Brain microvascular endothelial cell (primary cell): ENCODE data around the gene LEMD1.

Experiments
- DNase-seq: peaks from one replicate; pipeline ENCODE4 v3.0.0-alpha.2; 2020
- H3K27ac ChIP-seq: fragments of 250-450 bp; sonication (Bioruptor Pico); 2 replicates; pipeline ENCODE4 v1.5.1; 2020; ENCODE audit warnings: mild to moderate bottlenecking, moderate library complexity
- H3K27me3 ChIP-seq: fragments of 250-450 bp; sonication (Bioruptor Pico); replicated peaks from 2 replicates; pipeline ENCODE4 v1.5.1; 2020; ENCODE audit warnings: mild to moderate bottlenecking
- H3K36me3 ChIP-seq: fragments of 250-450 bp; sonication (Bioruptor Pico); replicated peaks from 2 replicates; pipeline ENCODE4 v1.5.1; 2020; ENCODE audit warnings: mild to moderate bottlenecking
- H3K4me3 ChIP-seq: 2 replicates; pipeline ENCODE4 v1.5.1; 2011; ENCODE audit warnings: low read depth, mild to moderate bottlenecking, control low read depth, low read length, moderate library complexity
- CTCF ChIP-seq: IDR thresholded peaks from 2 replicates; pipeline ENCODE4 v1.5.1; 2011; ENCODE audit warnings: low read depth, mild to moderate bottlenecking, moderate library complexity, low read length, control low read depth, inconsistent platforms; ENCODE audit errors: missing control alignments
- in situ Hi-C: cut with HindIII; loops from 2 replicates; pipeline ENCODE4 v1.10.0; 2017; ENCODE audit warnings: low sequenced_read_pairs, low pct_ligation_motif_present

The LEMD1 gene

GRCh38 chr1:205382561-205382960 lies 39.3 kb downstream of the LEMD1 start:
- TF ChIP-seq CTCF, result no peak
- DNase-seq, result no peak
- in situ Hi-C loops, result no loop called here
- Histone ChIP-seq H3K27me3 (no peaks in the 10 kb centered on the region), H3K4me3 (no peak overlapping the region), H3K36me3 (no peaks in the 10 kb centered on the region), H3K27ac (no peak overlapping the region)

- Histone ChIP-seq H3K27me3 (no peaks in the 10 kb centered on the region), H3K4me3 (no peak overlapping the region), H3K27ac (no peak overlapping the region), H3K36me3 (no peaks in the 10 kb centered on the region)
- DNase-seq, result no peak
- in situ Hi-C loops, result no loop called here
- TF ChIP-seq CTCF, result no peak
These were observed 40.6 kb downstream of the LEMD1 start for GRCh38 chr1:205381305-205381704.

DNA sequence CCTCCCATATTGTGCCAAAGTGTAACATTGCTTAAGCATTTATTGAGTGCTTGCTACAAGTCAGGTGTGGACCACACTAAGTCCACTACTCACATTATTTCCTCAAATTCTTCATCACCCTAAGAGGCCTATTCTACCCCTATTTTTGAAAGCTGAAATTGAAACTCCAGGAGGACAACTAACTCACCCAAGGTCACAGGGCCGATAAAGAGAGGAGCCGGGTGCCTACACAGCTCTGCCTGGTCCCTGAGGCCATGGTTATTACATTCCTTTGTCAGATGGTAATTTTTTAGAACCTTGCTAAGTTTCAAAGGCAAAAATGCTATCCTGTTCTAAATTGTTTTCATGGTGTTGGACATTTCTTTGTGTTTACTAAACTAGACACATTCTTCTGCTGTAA lies 41.0 kb downstream of the LEMD1 start:
- no peaks in the 10 kb centered on the region for H3K36me3 ChIP-seq
- no peak overlapping the region for H3K27ac ChIP-seq
- DNase-seq, result no peak
- TF ChIP-seq CTCF, result no peak
- no peaks in the 10 kb centered on the region for H3K27me3 ChIP-seq
- in situ Hi-C loops, result no loop called here
- no peak overlapping the region for H3K4me3 ChIP-seq

- H3K4me3 ChIP-seq, result no peak overlapping the region
- TF ChIP-seq CTCF, result no peak
- H3K27ac ChIP-seq, result no peak overlapping the region
- H3K36me3 ChIP-seq, result no peaks in the 10 kb centered on the region
- DNase-seq, result no peak
- in situ Hi-C loops, result no loop called here
- H3K27me3 ChIP-seq, result no peaks in the 10 kb centered on the region
These were observed 42.8 kb downstream of the LEMD1 start for GRCh38 chr1:205379056-205379455.

- DNase-seq, result no peak
- no peaks in the 10 kb centered on the region for H3K27me3 ChIP-seq
These were observed 44.5 kb downstream of the LEMD1 start for GRCh38 chr1:205377355-205377754.

More at GRCh38 chr1:205377355-205377754, 44.5 kb downstream of the LEMD1 start:
- no peak for TF ChIP-seq CTCF
- no peak overlapping the region for H3K4me3 ChIP-seq
- H3K27ac ChIP-seq, result no peak overlapping the region
- in situ Hi-C loops, result no loop called here
- H3K36me3 ChIP-seq, result no peaks in the 10 kb centered on the region
